Heart left ventricle (tissue), 13 donors: ENCODE data around the gene RNF175.

Experiments used
- CTCF ChIP-seq, 12 donors: fragments of 200-600 bp; sonication (generic) in 4 of 12; IDR thresholded peaks; one replicate each; pipeline versions ENCODE4 v1.5.0 to v1.8.0; 2018 to 2022; ENCODE audit warnings: antibody characterized with exemption in 12 of 12, mild to moderate bottlenecking in 5 of 12
- POLR2A ChIP-seq, 2 donors: fragments of 450-650 bp; IDR thresholded peaks; one replicate each; pipeline ENCODE4 v1.6.1; 2017; ENCODE audit warnings: antibody characterized with exemption in 2 of 2, mild to moderate bottlenecking in 2 of 2, moderate library complexity in 2 of 2
- donor health status: ischemic (EF 13 %, LVEDD 7.1; RV severe dilation, severe dysfunction).
- donor health status: DM: no; HTN: yes; CAD: no.
- donor health status: DM: no; HTN: no; CAD: no.
- donor health status: ischemic (EF 25% LVEDD 6.9; RV normal size, moderate dysfunction).
- donor health status: ischemic (EF 25% LVEDD 5.7; RV mildly dilated, moderate dysfunction).
- donor health status: ischemic (EF 35%, LVEDD 5.7; RV mildly dilated, moderate dysfunction).
- donor health status: nonischemic (EF 11% LVEDD 7.7; RV severe dilation, severe dysfunction).
- donor health status: DM: yes; HTN: yes; CAD: no.
- donor health status: PGD.
- donor health status: ischemic (EF 29% LVEDD 5.4; RV normal size, mild dysfunction).
- donor health status: nonischemic (EF 23%, LVEDD 6.1; RV moderate dilation, normal function).

DNA sequence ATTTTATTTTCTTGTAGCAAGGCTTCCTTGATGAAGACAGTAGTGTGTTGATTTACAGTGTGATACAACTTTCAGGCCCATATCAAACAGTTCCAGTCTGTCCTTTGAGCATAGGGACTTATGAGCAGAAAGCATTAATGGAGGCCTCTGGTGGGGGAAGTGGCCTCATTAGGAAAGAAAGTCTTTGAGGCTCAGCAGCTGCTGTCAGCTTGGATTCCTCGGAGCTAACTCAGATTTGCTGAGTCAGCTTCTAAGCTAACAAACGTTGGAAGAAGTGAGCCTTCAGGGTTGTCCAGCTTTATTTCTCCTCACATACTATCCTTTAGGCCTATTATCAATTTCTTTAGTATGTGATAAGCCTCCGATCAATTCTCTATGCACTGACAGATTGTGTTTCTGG is 44.9 kb upstream of the RNF175 start:
- no peak for TF ChIP-seq CTCF (IDR thresholded peaks at IDR 0.05)
- no peak for TF ChIP-seq POLR2A (IDR thresholded peaks at IDR 0.05)
